HG02885 (cell line): ENCODE data around the gene PRDM16.

ENCODE experiments used
- ATAC-seq: cut with Tn5 transposase; IDR thresholded peaks from one replicate; pipeline ENCODE4 v1.9.1; 2021; ENCODE audit warnings: mild to moderate bottlenecking; ENCODE audit not compliant: unreplicated experiment, poor library complexity

The PRDM16 gene

GRCh38 chr1:3455670-3456448 lies 386.9 kb downstream of the PRDM16 start:
- ATAC-seq, result no peak

GRCh38 chr1:3456449-3456963 lies 387.5 kb downstream of the PRDM16 start:
- ATAC-seq, result no peak

DNA sequence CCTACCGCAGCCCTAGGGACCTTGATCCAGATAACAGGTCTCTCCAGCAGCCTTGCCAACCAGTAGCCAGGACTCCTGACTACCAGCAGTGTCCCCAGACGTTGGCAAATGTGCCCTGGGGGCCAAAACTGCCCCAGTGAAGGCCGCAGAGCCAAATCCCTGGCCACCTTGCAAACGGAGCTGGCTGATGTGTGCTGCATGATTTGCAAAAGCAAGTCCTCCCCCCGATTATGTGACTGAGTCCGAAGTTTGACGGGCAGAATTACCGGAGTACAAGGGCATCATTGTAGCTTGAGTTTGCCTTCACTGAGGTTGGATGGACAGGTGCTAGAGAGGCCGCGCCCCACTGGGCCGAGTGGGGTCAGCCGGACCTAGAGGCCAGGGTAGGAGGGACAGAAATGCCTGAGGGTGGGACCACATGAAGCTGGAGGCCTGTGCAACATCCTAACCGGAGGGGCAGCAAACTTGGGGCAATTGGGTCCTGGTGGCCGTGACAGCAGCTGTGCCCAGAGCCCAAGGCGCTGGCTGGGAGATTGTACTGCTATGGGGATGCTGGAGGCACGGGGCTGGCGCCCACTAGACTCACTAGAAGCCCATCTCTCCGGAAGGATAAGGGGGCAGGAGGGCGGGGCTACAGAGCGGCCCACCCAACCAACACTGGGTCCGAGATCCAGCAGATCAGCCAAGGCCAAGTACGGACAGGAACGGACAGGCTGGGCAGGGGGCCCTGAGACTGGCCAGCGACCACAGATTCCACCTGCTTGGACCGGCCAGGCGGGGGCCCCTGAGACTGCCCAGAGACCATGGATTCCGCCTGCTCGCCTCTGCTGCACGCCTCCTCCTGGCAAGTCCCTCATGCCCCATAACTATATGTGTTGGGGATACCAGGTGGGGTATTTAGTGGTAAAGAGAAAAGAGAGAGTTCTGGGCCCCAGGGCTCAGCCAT lies 388.2 kb downstream of the PRDM16 start:
- no peak for ATAC-seq

DNA sequence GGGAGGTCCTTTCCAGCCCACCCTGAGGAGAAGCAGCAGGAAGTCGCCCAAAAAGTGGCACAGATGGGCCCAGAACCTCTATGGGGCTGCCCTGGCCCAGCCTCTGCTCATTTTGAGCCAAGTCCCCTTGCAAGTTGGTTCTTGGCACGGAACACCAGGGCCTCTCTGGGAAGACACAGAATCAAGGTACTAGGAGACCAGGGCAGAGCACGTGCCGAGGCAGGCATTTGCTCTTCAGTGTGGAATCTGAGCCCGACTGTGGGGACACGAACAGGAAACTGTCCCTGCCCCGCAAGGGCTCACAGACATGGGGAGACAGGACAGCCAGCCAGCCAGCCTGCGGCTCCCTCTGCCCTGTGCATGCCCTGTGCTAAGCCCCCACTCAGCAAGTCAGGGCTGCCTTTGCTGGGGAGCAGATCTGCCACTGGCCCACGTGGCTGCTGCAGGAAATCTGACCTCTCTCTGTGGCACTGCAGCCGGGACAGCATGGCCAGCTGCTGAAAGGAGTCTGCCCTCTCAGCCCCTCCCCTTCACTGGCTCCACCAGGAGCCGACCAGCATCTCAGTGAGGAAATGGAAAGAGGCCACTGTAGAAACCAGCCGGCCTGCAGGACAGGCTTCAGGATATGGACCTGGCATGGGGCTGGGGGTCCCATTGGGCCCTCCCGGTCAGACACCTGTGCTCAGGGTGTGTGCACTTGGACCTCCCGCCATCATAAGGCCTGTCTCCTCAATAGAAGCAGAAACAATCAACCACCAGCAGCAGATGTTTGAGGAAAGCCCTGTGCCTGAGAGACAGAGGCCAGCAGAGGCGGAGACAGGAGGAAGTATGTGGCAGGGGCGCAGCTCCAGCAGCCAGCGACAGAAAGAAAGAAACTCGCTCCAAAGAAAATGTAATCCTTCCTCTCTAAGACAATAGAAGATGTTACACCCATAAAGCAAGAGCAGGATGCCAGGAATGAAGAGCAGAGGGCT lies 389.2 kb downstream of the PRDM16 start:
- ATAC-seq, result no peak

- ATAC-seq, result no peak
These were observed 390.3 kb downstream of the PRDM16 start for GRCh38 chr1:3459051-3459908.

- no peak for ATAC-seq
These were observed 391.1 kb downstream of the PRDM16 start for GRCh38 chr1:3459940-3460671.

- no peak for ATAC-seq
These were observed 391.7 kb downstream of the PRDM16 start for GRCh38 chr1:3460672-3461131.

DNA sequence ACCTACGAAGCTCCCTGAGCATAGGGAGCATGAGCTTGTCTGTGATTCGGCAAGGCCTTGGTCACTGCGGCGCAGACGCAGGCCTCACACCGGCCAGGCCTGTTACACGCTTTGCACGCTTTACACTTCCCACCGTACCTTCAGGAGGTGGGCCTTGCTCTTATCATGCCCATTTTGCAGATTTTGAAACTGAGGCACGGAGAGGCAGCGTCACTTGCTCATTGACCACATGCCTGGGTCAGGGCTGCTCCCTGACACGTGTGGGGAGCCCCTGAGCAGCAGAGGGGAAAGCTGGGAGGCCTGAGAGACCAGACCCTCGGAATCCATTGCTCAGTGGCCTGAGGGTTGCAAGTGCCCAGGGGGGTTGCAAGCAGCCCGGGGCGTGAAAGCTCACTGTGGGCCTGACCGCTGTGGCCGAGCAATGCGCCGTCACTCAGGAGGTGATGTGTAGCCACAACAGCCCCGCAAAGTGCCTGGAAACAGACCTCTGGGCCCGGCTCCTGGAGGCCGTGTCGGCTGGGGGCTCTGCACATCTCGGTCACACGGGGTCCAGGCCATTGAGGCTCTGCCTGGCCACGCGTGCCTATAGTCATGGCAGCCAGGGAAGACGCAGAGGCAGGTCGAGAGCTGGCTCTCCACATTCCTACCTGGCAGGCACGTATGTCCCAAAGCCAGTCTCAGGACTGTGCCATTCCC lies 392.4 kb downstream of the PRDM16 start:
- ATAC-seq, result no peak

DNA sequence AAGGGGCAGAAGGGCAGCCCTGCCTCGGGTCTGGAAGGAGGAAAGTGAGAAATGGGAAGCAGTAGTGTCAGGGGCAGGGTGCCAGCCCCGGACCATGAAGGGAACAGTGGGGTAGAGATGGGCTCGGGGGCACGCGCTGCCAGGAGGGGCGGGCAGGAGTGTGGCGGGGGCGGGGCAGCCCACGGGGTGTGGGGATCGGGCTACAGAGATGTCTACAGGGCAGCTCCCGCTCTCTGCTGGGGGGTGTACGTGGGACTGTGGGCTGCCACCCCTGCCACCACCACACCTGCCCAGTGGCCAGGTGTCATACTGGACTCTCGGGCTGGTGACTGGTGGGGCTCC lies 392.9 kb downstream of the PRDM16 start:
- ATAC-seq, result no peak

- ATAC-seq, result no peak
These were observed 393.5 kb downstream of the PRDM16 start for GRCh38 chr1:3462356-3463012.

DNA sequence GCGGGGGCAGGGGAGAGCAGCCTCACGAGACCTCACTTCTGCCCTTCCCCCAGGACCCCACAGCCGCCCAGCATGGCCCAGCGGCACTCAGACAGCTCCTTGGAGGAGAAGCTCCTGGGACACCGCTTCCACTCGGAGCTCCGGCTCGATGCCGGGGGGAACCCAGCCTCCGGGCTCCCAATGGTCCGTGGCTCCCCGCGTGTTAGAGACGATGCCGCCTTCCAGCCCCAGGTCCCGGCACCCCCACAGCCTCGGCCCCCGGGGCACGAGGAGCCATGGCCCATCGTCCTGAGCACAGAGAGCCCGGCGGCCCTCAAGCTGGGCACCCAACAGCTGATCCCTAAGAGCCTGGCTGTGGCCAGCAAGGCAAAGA lies 394.0 kb downstream of the PRDM16 start:
- ATAC-seq, result no peak

DNA sequence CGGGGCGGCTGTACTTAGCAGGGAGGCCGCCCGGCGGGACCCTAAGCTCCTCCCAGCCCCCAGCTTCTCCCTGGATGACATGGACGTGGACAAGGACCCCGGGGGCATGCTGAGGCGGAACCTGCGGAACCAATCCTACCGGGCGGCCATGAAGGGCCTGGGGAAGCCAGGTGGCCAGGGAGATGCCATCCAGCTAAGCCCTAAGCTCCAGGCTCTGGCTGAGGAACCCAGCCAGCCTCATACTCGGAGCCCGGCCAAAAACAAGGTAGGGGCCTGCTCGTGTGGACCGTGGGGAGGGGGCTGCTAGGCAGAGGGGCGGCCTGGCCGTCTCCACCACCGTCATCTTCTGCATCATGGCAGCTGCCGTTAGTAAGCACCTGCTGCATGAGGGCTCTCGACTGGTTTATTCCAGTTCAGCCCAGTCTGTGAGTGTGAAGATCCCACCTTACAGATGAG lies 394.4 kb downstream of the PRDM16 start:
- no peak for ATAC-seq

- ATAC-seq, result no peak
These were observed 395.1 kb downstream of the PRDM16 start for GRCh38 chr1:3463891-3464648.

- ATAC-seq, result no peak
These were observed 395.6 kb downstream of the PRDM16 start for GRCh38 chr1:3464649-3465025.

GRCh38 chr1:3465091-3465934 lies 396.3 kb downstream of the PRDM16 start:
- ATAC-seq, result no peak

DNA sequence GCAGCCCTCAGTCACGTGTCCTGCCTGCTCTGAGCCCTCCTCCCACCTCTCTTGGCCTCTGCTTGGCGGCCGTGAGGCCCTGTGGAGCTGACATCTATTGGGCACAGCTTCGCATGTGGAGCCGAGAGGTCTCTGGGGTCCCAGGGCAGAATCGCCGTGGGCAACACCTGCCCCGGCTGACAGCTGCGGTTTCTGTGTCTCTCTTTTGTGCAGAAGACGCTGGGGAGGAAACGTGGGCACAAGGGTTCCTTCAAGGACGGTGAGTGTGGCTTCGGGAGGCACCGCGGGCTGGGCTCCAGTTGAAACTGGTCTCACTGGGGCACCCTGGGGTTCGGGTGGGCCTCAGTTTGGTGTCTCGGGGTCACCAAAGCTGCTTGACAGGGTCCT lies 396.9 kb downstream of the PRDM16 start:
- ATAC-seq, result no peak
